ENCODE data around the gene FAM209B.

GRCh38 chr20:56573986-56574385, 40.9 kb downstream of the FAM209B start:
- TF ChIP-seq CTCF (conservative IDR thresholded peaks at IDR 0.05 in 1 of 2, IDR thresholded peaks at IDR 0.05 in 1 of 2; ENCODE audit: extremely low read depth in 1 of 2, insufficient read depth in 1 of 2, low read depth in 1 of 2, low read length in 2 of 2) (no peak), EZH2 (IDR thresholded peaks at IDR 0.05; ENCODE audit: borderline replicate concordance, low read length) (no peak)

Measured in mammary epithelial cell (primary cell).